Heart right ventricle (tissue), 16 donors: ENCODE data around the gene PRKAR2A. TPM values are rescaled to one million over a fixed set of nuclear protein-coding genes. Genes with fewer than 3 reads are reported as not detected.
"Not testable (repeated sequence)": the region's sequence is repeated elsewhere in the genome, so short reads cannot be mapped to it uniquely, and the experiment has no call there.

ENCODE experiments used
- ATAC-seq, 8 donors: fragments of 200-7000 bp; cut with Tn5 transposase; one replicate each; pipeline ENCODE4 v1.9.1; 2020; ENCODE audit warnings: mild to moderate bottlenecking in 8 of 8, moderate library complexity in 8 of 8, moderate number of reproducible peaks in 1 of 8
- DNase-seq, 2 donors: peaks; one replicate each; pipeline ENCODE4 v3.0.0-alpha.2; 2020
- H3K27ac ChIP-seq, 10 donors: fragments of 200-600 bp; sonication (generic) in 2 of 10; one replicate each; pipeline versions ENCODE4 v1.5.0 to v1.8.0; 2020 to 2022; ENCODE audit warnings: mild to moderate bottlenecking in 3 of 10
- H3K27me3 ChIP-seq, 7 donors: fragments of 200-600 bp; one replicate each; pipeline ENCODE4 v1.8.0; 2021 to 2022; ENCODE audit warnings: mild to moderate bottlenecking in 2 of 7
- H3K36me3 ChIP-seq, 9 donors: fragments of 200-600 bp; sonication (generic) in 1 of 9; one replicate each; pipeline versions ENCODE4 v1.5.0 to v1.8.0; 2020 to 2022; ENCODE audit warnings: mild to moderate bottlenecking in 2 of 9
- H3K4me1 ChIP-seq, 9 donors: fragments of 200-600 bp; sonication (generic) in 1 of 9; one replicate each; pipeline versions ENCODE4 v1.5.0 to v1.8.0; 2020 to 2022; ENCODE audit warnings: mild to moderate bottlenecking in 4 of 9
- H3K4me3 ChIP-seq, 10 donors: fragments of 200-600 bp; sonication (generic) in 2 of 10; one replicate each; pipeline versions ENCODE4 v1.5.0 to v1.8.0; 2020 to 2022; ENCODE audit warnings: mild to moderate bottlenecking in 7 of 10, moderate library complexity in 2 of 10
- H3K9me3 ChIP-seq, 11 donors: fragments of 200-600 bp in 10 of 11; sonication (generic) in 2 of 11; one replicate each; pipeline versions ENCODE4 v1.5.0 to v1.8.0; 2013 to 2022; ENCODE audit warnings: mild to moderate bottlenecking in 2 of 11, control low read depth in 1 of 11, moderate library complexity in 1 of 11
- WGBS, 2 donors: extraction: QIAGEN DNeasy Blood & Tissue Kit; methylation state at CpG; one replicate each; pipeline ENCODE4 v1.1.7; 2013; ENCODE audit warnings: inconsistent platforms in 1 of 2; 5-methylcytosine and 5-hydroxymethylcytosine counted together
- intact Hi-C, 10 donors: fragments of 100-400 bp; cut with DNase I; formaldehyde crosslinking; loops; one replicate each; pipeline versions ENCODE4 v1.11.1 to v1.14.2; 2022
- polyA plus RNA-seq, 2 donors: library from polyadenylated mRNA; stranded (reverse); fragments of 200-250 nt; gene quantifications; one replicate each; pipeline ENCODE4 v1.2.3, GENCODE V29; 2013
- total RNA-seq, 10 donors: library from RNA; stranded (reverse); fragmentation: NEBNext Ultra II Directional in 3 of 10; extraction: Animal tissue kit (Norgen Biotek cat#: 25700) in 3 of 10; gene quantifications; one replicate each; pipeline versions ENCODE4 v1.2.1 to v1.2.4, GENCODE V29; 2021 to 2023
- TF ChIP-seq, protein P1 (sequence below), 9 donors: fragments of 200-600 bp; sonication (generic) in 2 of 9; IDR thresholded peaks; one replicate each; pipeline versions ENCODE4 v1.5.0 to v1.8.0; 2021 to 2022; ENCODE audit warnings: antibody characterized with exemption in 9 of 9, mild to moderate bottlenecking in 5 of 9, moderate library complexity in 1 of 9
- donor health status: Arrhythmogenic right ventricular cardiomyopathy.
- donor health status: ischemic (EF 13 %, LVEDD 7.1; RV severe dilation, severe dysfunction).
- donor health status: healthy with polysubstance abuse.
- donor health status: DM: no; HTN: yes; CAD: no.
- donor health status: DM: no; HTN: no; CAD: no.
- donor health status: ischemic (EF 25% LVEDD 6.9; RV normal size, moderate dysfunction).
- donor health status: ischemic (EF 25% LVEDD 5.7; RV mildly dilated, moderate dysfunction).
- donor health status: healthy.
- donor health status: DM: yes; HTN: yes; CAD: no.
- donor health status: Ischemic cardiomyopathy.
- donor health status: ischemic (EF 35%, LVEDD 5.7; RV mildly dilated, moderate dysfunction).
- donor health status: nonischemic (EF 11% LVEDD 7.7; RV severe dilation, severe dysfunction).
- donor health status: DM: yes; HTN: yes; CAD: no.
- donor health status: PGD.
- donor health status: ischemic (EF 29% LVEDD 5.4; RV normal size, mild dysfunction).
- donor health status: nonischemic (EF 23%, LVEDD 6.1; RV moderate dilation, normal function).

PRKAR2A gene
- total and polyA plus RNA-seq, 12 donors = 11.3 to 55.7 (median 44.4) TPM

DNA sequence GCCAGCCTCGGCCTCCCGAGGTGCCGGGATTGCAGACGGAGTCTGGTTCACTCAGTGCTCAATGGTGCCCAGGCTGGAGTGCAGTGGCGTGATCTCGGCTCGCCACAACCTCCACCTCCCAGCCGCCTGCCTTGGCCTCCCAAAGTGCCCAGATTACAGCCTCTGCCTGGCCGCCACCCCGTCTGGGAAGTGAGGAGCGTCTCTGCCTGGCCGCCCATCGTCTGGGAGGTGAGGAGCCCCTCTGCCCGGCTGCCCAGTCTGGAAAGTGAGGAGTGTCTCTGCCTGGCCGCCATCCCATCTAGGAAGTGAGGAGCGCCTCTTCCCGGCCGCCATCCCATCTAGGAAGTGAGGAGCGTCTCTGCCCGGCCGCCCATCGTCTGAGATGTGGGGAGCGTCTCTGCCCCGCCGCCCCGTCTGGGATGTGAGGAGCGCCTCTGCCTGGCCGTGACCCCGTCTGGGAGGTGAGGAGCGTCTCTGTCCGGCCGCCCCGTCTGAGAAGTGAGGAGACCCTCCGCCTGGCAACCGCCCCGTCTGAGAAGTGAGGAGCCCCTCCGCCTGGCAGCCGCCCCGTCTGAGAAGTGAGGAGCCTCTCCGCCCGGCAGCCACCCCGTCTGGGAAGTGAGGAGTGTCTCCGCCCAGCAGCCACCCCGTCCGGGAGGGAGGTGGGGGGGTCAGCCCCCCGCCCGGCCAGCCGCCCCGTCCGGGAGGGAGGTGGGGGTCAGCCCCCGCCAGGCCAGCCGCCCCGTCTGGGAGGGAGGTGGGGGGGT is 113.7 kb downstream of the PRKAR2A start:
- 92 to 98% methylated on average over 19 to 30 of the region's 53 CpGs for whole genome bisulfite sequencing, 2 donors
- not testable (repeated sequence) for H3K4me3 ChIP-seq, H3K36me3 ChIP-seq, H3K27ac ChIP-seq, DNase-seq, ATAC-seq, H3K27me3 ChIP-seq, H3K9me3 ChIP-seq
- peaks cover 9 to 39% (median 27%) of the 10 kb centered on the region in 9 donors for H3K4me1 ChIP-seq
- intact Hi-C loops = loop anchor here in 1 of 10 donors (2.0 kb wide), 1 partner anchor 15 kb away; no protein-coding TSS in a partner anchor

DNA sequence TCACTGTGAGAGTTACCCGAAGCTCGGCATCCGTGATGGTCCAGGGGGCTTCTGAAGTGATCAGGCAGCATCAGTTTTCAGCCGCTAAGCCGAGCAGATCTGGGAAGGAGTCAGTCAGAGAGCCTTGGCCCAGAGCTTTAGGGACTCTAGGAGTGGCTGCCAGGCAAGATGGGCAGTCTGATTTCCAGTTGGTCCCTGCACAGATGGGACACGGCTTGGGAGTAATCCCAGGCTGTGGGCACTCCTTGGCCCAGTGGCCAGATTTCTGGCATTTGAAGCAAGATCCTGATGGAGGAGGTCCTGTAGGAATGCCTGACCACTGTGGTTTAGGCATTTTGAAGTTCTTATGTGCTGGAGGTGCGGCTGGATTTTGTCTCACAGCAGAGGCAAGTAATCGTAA is 120.2 kb downstream of the PRKAR2A start:
- Histone ChIP-seq H3K27ac (no peak overlapping the region), H3K9me3 (no peaks in the 10 kb centered on the region), H3K27me3 (no peaks in the 10 kb centered on the region), H3K4me3 (no peak overlapping the region), H3K4me1 (no peaks in the 10 kb centered on the region), H3K36me3 (no peaks in the 10 kb centered on the region)
- intact Hi-C loops = no loop called here
- TF ChIP-seq, protein P1, sequence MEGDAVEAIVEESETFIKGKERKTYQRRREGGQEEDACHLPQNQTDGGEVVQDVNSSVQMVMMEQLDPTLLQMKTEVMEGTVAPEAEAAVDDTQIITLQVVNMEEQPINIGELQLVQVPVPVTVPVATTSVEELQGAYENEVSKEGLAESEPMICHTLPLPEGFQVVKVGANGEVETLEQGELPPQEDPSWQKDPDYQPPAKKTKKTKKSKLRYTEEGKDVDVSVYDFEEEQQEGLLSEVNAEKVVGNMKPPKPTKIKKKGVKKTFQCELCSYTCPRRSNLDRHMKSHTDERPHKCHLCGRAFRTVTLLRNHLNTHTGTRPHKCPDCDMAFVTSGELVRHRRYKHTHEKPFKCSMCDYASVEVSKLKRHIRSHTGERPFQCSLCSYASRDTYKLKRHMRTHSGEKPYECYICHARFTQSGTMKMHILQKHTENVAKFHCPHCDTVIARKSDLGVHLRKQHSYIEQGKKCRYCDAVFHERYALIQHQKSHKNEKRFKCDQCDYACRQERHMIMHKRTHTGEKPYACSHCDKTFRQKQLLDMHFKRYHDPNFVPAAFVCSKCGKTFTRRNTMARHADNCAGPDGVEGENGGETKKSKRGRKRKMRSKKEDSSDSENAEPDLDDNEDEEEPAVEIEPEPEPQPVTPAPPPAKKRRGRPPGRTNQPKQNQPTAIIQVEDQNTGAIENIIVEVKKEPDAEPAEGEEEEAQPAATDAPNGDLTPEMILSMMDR (IDR thresholded peaks at IDR 0.05) = no peak
- no peak for ATAC-seq
- DNase-seq = no peak
- WGBS, 2 donors = 93 to 97% methylated on average over 8 of the region's 8 CpGs

DNA sequence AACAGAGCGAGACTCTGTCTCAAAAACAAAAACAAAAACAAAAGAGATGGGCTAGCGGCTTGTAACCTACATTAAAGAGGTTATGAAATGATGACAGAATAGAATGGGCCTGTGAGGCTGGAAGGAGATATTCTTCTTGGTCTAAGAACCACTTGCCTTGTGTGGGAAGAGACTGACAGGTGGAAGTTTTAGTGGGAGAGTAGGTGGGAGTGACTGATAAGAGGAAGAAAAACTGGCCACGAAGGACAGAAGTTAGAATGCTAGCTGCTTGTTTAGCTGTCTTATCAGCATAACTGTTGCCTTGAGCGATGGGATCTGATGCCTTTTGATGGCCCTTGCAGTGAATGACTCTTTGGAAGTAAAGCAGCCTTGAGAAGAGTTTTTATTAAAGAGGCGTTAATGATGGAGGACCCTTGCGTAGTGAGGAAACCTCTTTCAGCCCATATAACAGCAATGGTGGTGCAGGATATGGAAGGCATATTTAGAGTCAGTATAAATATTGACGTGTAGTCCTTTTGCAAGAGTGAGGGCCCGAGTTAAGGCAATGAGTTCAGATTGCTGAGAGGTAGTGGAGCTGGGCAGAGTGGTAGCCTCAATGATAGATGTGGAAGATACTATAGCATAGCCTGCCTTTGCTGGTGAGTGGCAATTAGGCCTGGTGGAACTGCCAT is 122.4 kb downstream of the PRKAR2A start:
- H3K36me3 ChIP-seq, DNase-seq, intact Hi-C loops, H3K27me3 ChIP-seq, H3K27ac ChIP-seq, H3K9me3 ChIP-seq, H3K4me1 ChIP-seq, ATAC-seq, H3K4me3 ChIP-seq: not testable (repeated sequence)
- WGBS, 2 donors = 91 to 93% methylated on average over 8 of the region's 8 CpGs

DNA sequence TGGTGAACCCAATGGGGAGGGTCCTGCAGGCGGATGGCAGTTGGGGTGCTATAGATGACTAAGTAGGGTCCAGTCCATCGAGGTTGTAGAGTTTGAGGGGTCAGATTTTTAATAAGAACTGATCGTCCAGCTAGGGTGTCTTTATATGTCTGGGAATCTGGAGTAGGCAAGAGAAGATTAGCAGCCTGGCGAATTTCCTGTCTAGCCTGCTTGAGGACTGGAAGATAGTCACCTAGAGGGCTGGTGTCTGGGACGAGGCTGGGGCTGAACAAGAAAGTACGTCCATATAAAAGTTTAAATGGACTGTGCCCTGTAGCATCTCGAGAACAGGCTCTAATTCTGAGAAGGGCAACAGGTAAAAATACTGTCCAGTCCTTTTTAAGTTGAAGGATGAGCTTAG is 123.9 kb downstream of the PRKAR2A start:
- TF ChIP-seq, protein P1 (IDR thresholded peaks at IDR 0.05) = no peak
- Histone ChIP-seq H3K4me3 (no peak overlapping the region), H3K36me3 (no peaks in the 10 kb centered on the region), H3K27ac (no peak overlapping the region), H3K9me3 (no peaks in the 10 kb centered on the region), H3K4me1 (no peaks in the 10 kb centered on the region), H3K27me3 (no peaks in the 10 kb centered on the region)
- DNase-seq = no peak
- intact Hi-C loops = no loop called here
- ATAC-seq = no peak
- 88 to 89% methylated on average over 7 of the region's 7 CpGs for WGBS, 2 donors

DNA sequence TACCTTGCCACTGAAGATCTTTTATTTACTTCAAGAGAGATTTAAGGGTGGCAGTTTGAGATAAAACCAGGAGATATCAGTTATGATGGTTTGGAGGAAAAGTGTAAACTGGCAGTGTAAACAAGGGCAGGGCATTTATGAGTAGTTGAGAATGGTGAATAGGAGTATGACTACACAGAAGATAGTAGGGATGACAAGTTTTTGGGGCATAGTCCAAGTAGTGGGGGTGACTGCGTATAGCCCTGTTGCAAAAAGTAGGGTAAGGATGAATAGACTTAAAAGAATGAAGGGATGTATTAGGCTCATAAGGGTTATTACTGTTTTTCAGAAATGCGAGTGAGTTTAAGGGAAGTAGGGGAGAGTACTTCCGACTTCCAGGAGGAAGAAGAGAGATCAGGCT is 124.4 kb downstream of the PRKAR2A start:
- 74 to 89% methylated on average over 3 of the region's 3 CpGs for WGBS, 2 donors
- H3K4me1 ChIP-seq, H3K27ac ChIP-seq, H3K27me3 ChIP-seq, H3K9me3 ChIP-seq, intact Hi-C loops, ATAC-seq, H3K36me3 ChIP-seq, DNase-seq, H3K4me3 ChIP-seq: not testable (repeated sequence)
